Measurements from ENCODE around the gene GJC2. TPM values are rescaled to one million over a fixed set of nuclear protein-coding genes. Genes with fewer than 3 reads are reported as not detected.

Gene GJC2
- total RNA-seq, 1 experiment from 2014 or later: 1.6 TPM

- Histone ChIP-seq H3K14ac (ENCODE audit: insufficient read depth, low read length) (no peak overlapping the region), H2BK120ac (ENCODE audit: low read depth, low read length, poor library complexity, severe bottlenecking) (no peak overlapping the region), H3K56ac (ENCODE audit: insufficient read length, low read depth, low read length) (no peak overlapping the region), H3K4ac (ENCODE audit: low read depth, low read length) (no peak overlapping the region), H3K79me1 (ENCODE audit: insufficient read depth, low read depth, low read length, poor library complexity, severe bottlenecking) (peaks cover 3% of the 10 kb centered on the region), H3K27ac (ENCODE audit: insufficient read length, low read depth, low read length) (no peak overlapping the region), H3K27me3 (ENCODE audit: insufficient read depth, low read length) (no peaks in the 10 kb centered on the region), H2BK12ac (ENCODE audit: insufficient read length, low read depth, low read length) (no peak overlapping the region), H2BK20ac (ENCODE audit: low read depth, low read length, poor library complexity, severe bottlenecking) (no peak overlapping the region), H2AK5ac (ENCODE audit: insufficient read length, low read length) (no peak overlapping the region), H3K9me3 (ENCODE audit: control insufficient read depth, low read depth, low read length) (no peaks in the 10 kb centered on the region), H4K20me1 (ENCODE audit: control insufficient read depth, insufficient read depth, insufficient read length) (no peaks in the 10 kb centered on the region), H4K5ac (ENCODE audit: insufficient read length, low read depth, low read length) (no peak overlapping the region), H3K23me2 (ENCODE audit: insufficient read length, low read depth, low read length, poor library complexity, severe bottlenecking) (peaks cover 14% of the 10 kb centered on the region), H2BK5ac (ENCODE audit: insufficient read length, low read length) (no peak overlapping the region), H3K23ac (ENCODE audit: insufficient read length, low read depth, low read length) (no peak overlapping the region), H4K8ac (replicated peaks; ENCODE audit: insufficient read length, low read depth, low read length) (no peak overlapping the region), H4K91ac (ENCODE audit: insufficient read length, low read depth, low read length) (no peak overlapping the region), H2BK15ac (ENCODE audit: low read depth, low read length) (no peak overlapping the region), H3K4me2 (ENCODE audit: insufficient read depth, insufficient read length, low read length) (no peak overlapping the region), H3K9ac (ENCODE audit: extremely low read depth, insufficient read length, low read length) (no peak overlapping the region), H3K4me1 (ENCODE audit: insufficient read depth, low read length) (no peaks in the 10 kb centered on the region), H3T11ph (ENCODE audit: low read length) (no peak overlapping the region), H2AFZ (ENCODE audit: low read length) (no peak overlapping the region), H3K18ac (ENCODE audit: insufficient read length, low read depth, low read length) (no peak overlapping the region), H3K79me2 (ENCODE audit: insufficient read depth, low read length) (no peaks in the 10 kb centered on the region)
- no peak for DNase-seq
- Mint-ChIP-seq H3K27ac (no peak overlapping the region; a peak in 1 of 7 replicates), H3K4me3 (peak overlapping the region in 1 of 2 experiments; percentile 25; a peak in 2 of 5 replicates), H3K4me1 (peaks cover 21 to 22% of the 10 kb centered on the region in 2 experiments), H3K9me3 (no peaks in the 10 kb centered on the region), H3K36me3 (ENCODE audit: insufficient read depth in 1 of 3, low read depth in 3 of 3) (peaks cover 15 to 19% (median 16%) of the 10 kb centered on the region in 3 experiments; a peak in 6 of 7 replicates), H3K27me3 (ENCODE audit: low read depth) (peaks cover 19% of the 10 kb centered on the region)
- no CpG with 5 or more reads among the region's 9 CpGs for WGBS (ENCODE audit: extremely low coverage, insufficient read length, low lambda C conversion rate)
- TF ChIP-seq, protein P1, sequence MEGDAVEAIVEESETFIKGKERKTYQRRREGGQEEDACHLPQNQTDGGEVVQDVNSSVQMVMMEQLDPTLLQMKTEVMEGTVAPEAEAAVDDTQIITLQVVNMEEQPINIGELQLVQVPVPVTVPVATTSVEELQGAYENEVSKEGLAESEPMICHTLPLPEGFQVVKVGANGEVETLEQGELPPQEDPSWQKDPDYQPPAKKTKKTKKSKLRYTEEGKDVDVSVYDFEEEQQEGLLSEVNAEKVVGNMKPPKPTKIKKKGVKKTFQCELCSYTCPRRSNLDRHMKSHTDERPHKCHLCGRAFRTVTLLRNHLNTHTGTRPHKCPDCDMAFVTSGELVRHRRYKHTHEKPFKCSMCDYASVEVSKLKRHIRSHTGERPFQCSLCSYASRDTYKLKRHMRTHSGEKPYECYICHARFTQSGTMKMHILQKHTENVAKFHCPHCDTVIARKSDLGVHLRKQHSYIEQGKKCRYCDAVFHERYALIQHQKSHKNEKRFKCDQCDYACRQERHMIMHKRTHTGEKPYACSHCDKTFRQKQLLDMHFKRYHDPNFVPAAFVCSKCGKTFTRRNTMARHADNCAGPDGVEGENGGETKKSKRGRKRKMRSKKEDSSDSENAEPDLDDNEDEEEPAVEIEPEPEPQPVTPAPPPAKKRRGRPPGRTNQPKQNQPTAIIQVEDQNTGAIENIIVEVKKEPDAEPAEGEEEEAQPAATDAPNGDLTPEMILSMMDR (conservative IDR thresholded peaks at IDR 0.05): no peak
Observed at GRCh38 chr1:228106800-228107054, 43.0 kb upstream of the GJC2 start.

All from H9 (cell line).